Frontal cortex (tissue), 4 donors: Measurements from ENCODE around the gene FOSB. TPM values are rescaled to one million over a fixed set of nuclear protein-coding genes. Genes with fewer than 3 reads are reported as not detected.

Experiments
- DNase-seq, 2 donors: peaks; one replicate each; pipeline ENCODE4 v3.0.0; 2012; ENCODE audit warnings: low spot score in 2 of 2
- FAIRE-seq: peaks from 2 replicates; lab custom pipeline; 2012; peaks lifted over from hg19 to GRCh38; lab: Jason Lieb, UNC
- total RNA-seq: library from RNA; depleted of rRNA; stranded (reverse); fragments of >200 nt; gene quantifications from one replicate; pipeline ENCODE4 v1.2.3, GENCODE V29; 2014
- donor health status: control.
- donor health status: control.
- donor health status: control.

Gene FOSB
- total RNA-seq, 1 donor from 2014 or later: 2.0 TPM

GRCh38 chr19:45440873-45441654, 26.7 kb upstream of the FOSB start:
- FAIRE-seq: no peak
- DNase-seq: no peak

- DNase-seq (no peak), FAIRE-seq (no peak)
These were observed 25.4 kb upstream of the FOSB start for GRCh38 chr19:45442408-45442777.

GRCh38 chr19:45442778-45443461, 24.9 kb upstream of the FOSB start:
- DNase-seq: no peak
- no peak for FAIRE-seq

- peak; percentile 89 to 97 for DNase-seq
- no peak for FAIRE-seq
These were observed 24.1 kb upstream of the FOSB start for GRCh38 chr19:45443462-45444317.

- no peak for FAIRE-seq
- peak; percentile 90 to 93 for DNase-seq
These were observed 23.3 kb upstream of the FOSB start for GRCh38 chr19:45444318-45445041.

- DNase-seq: no peak
- no peak for FAIRE-seq
These were observed 22.7 kb upstream of the FOSB start for GRCh38 chr19:45445139-45445538.

GRCh38 chr19:45446295-45446694, 21.5 kb upstream of the FOSB start:
- FAIRE-seq (no peak), DNase-seq (no peak)

GRCh38 chr19:45446944-45447343, 20.9 kb upstream of the FOSB start:
- DNase-seq: no peak
- no peak for FAIRE-seq

GRCh38 chr19:45448425-45448756, 19.4 kb upstream of the FOSB start:
- no peak for DNase-seq
- no peak for FAIRE-seq

- DNase-seq: no peak
These were observed 18.9 kb upstream of the FOSB start for GRCh38 chr19:45448887-45449299.

GRCh38 chr19:45450012-45450333, 17.8 kb upstream of the FOSB start:
- FAIRE-seq (no peak), DNase-seq (no peak)

More at GRCh38 chr19:45448887-45449299, 18.9 kb upstream of the FOSB start:
- FAIRE-seq: no peak

- DNase-seq (no peak), FAIRE-seq (no peak)
These were observed 16.5 kb upstream of the FOSB start for GRCh38 chr19:45451131-45451849.

GRCh38 chr19:45451850-45452387, 15.9 kb upstream of the FOSB start:
- FAIRE-seq (no peak), DNase-seq (no peak)

GRCh38 chr19:45455707-45456499, 11.9 kb upstream of the FOSB start:
- FAIRE-seq: no peak

GRCh38 chr19:45456500-45456815, 11.3 kb upstream of the FOSB start:
- FAIRE-seq: no peak

More at GRCh38 chr19:45455707-45456499, 11.9 kb upstream of the FOSB start:
- peak in 1 of 2 donors; percentile 69 for DNase-seq

GRCh38 chr19:45457776-45458175, 10.0 kb upstream of the FOSB start:
- DNase-seq: no peak
- no peak for FAIRE-seq

More at GRCh38 chr19:45456500-45456815, 11.3 kb upstream of the FOSB start:
- no peak for DNase-seq

GRCh38 chr19:45460807-45461347, 6.9 kb upstream of the FOSB start:
- DNase-seq (no peak), FAIRE-seq (no peak)

- FAIRE-seq: no peak
- no peak for DNase-seq
These were observed 5.6 kb upstream of the FOSB start for GRCh38 chr19:45462174-45462573.
